Embryonic facial prominence (tissue), 1 donor: Measurements from ENCODE around the gene KIF2C.
"Not testable (repeated sequence)": the region's sequence is repeated elsewhere in the genome, so short reads cannot be mapped to it uniquely, and the experiment has no call there.

Experiments
- DNase-seq: peaks from one replicate; pipeline ENCODE4 v3.0.0-alpha.2; 2016; ENCODE audit errors: extremely low spot score

The KIF2C gene

DNA sequence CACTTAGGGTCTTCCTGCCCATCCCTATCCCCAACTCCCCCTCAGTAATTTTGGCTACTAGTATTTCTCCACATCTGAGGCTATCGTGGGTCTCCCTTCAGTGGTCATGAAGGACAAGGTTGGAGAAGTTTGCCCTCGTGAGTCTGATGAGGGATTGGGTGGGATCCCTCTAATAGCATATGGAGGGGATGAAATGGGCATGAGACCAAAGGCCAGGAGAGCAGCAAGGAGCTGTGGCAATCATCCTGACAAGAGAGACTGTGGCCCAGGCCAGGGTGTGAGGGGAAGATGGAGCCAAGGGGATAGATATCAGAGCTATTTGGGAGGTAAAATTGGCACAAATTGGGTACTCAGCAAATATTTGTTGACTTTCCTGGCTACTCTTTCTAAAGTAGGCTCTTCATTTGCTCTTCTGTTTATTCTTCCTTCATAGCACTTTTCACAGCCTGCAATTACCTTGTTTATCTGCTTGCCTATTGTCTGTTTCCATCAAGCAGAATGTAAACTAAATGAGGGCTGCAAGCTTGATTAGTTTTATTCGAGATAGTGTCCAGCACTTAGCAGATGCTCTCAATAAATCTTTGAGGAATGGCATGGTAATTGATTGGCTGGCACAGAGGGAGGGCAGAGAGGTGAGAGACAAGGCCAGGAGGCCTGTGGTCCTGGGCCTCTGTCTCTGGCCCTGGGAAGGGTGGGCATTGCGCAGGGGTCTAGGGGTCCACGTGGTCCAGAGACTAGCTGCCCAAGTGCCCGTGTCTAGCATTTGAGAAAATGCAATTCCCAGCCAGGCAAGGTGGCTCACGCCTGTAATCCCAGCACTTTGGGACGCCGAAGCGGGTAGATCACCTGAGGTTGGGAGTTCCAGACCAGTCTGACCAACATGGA, 59.1 kb downstream of the KIF2C start:
- no peak for DNase-seq

- DNase-seq: peak; percentile 97
Observed at GRCh38 chr1:44799770-44800584, 60.3 kb downstream of the KIF2C start, which contains the start of gene PLK3. TSS of gene PLK3 (plus strand) at chr1:44800377. CDS start at chr1:44800464, 87 bp downstream.

GRCh38 chr1:44801491-44802305, 62.1 kb downstream of the KIF2C start:
- DNase-seq: no peak

DNA sequence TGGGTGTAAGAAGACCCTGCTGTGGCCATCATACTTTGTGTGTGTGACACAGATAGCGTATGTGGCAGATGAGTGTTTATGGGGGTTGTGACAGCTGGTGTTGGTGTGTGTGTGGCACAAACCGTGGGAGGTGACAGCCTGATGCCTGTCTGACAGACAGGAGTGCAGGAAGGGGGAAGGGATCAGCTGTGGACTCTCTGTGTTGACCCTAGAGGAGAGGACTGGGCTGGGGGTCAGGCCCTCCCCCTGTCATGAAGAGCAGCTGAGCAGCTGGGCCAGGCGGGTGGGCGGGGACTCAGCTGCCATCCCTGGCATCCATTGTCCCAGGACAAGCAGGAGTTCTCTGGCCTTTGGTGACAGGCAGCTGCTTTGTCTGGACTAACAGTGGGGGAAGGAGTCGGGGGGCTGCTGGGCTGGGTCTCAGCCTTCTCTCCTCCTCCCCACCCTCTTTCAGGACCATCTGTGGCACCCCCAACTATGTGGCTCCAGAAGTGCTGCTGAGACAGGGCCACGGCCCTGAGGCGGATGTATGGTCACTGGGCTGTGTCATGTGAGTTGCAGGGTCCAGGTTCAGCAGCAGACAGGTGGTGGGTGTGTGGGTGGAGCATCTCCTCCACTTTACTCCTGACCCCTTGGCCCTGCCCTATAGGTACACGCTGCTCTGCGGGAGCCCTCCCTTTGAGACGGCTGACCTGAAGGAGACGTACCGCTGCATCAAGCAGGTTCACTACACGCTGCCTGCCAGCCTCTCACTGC, 62.8 kb downstream of the KIF2C start:
- DNase-seq: no peak

GRCh38 chr1:44803062-44803311, 63.4 kb downstream of the KIF2C start:
- DNase-seq: no peak

GRCh38 chr1:44803312-44804095, 63.9 kb downstream of the KIF2C start:
- DNase-seq: no peak

- DNase-seq: no peak
Observed at GRCh38 chr1:44805311-44806024, 65.8 kb downstream of the KIF2C start.

GRCh38 chr1:44806025-44806703, 66.5 kb downstream of the KIF2C start:
- DNase-seq: no peak

DNA sequence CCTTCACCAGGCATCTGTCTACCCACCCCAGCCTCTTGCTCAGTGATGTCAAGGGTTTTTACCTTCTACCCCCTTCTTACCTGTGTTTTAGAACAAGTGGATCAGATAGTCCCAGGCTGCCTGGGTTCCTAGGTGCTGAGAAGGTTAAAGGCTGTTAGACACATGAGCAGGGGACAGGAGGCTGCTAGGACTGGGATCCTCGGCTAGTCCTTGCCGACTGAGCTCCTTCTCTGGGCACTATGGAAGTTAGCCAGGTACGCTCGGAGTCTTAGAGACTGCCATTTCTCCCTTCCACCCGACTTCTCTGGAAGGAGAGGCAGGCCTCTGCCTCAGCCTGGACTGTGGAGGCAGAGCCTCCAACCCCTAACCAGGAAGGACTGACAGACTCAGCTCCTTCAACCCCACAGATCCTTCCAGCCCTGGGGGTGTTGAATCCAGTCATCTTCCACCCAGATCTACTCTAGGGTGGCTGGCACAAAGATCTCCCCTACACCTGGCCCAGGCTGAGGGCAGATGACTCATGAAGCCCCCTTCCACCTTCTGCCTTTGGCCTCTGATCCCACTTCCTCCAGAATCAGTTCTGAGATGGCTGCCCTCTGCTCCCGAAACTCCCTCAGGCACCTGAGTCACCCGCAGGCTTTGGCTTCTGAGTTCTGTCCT, 67.2 kb downstream of the KIF2C start, which contains the start of gene DYNLT4:
Gene DYNLT4, minus strand, starts transcription at position 648 of the 660 bp plus-strand sequence. CDS start 683 bp downstream, outside the sequence.
- DNase-seq: no peak

- peak; percentile 77 for DNase-seq
Observed at GRCh38 chr1:44807364-44808062, 67.9 kb downstream of the KIF2C start.

DNA sequence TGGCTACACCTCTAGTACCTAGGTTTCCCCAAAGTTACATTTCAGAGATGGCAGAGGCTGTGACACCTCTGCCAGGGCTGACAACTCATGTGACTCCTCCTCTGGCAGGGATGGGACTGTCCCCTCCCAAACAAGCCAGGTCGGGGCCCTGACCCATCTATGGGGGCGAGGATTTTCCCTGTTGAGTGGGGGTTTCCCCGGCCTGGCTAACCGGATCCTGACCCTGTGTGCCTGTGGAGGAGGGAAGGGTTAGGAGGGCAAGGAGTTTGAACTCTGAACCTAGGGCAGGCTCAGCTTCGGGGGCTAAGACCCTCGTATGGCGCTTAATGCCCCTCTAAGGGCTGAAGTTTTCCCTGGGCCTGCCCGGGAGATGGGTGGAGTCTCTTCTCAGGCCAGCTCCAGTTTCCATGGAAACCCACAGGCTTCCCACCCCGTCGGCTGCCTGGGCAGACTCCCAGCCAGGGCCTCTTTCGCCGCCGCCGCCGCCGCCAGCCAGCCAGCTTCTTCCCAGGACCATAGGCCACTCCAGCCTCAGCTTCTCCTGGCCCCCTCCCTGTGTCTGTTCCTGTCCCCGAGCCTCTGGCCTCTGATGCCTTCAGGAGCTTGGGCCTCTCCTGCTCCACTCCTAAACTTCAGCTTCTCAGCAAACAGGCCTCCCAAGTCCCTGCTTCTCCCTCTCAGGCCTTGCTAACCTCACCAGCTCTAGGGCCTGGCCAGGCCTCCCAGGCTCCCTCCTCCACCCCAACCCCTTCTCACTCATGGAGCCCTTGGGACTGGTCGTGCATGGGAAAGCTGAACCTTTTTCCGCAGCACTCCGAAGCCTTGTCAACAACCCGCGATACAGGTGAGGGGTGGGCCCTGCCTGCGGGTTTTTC, 68.7 kb downstream of the KIF2C start, which contains the start of gene BTBD19:
Gene BTBD19, plus strand, starts transcription at position 461 of the 875 bp plus-strand sequence. Its CDS starts 298 bp downstream, at position 759.
- DNase-seq: peak; percentile 79

- DNase-seq: no peak
Observed at GRCh38 chr1:44808938-44809917, 69.6 kb downstream of the KIF2C start.

GRCh38 chr1:44810101-44810761, 70.6 kb downstream of the KIF2C start:
- no peak for DNase-seq

- DNase-seq: not testable (repeated sequence)
Observed at GRCh38 chr1:44810762-44811105, 71.1 kb downstream of the KIF2C start.

- DNase-seq: no peak
Observed at GRCh38 chr1:44811234-44811633, 71.6 kb downstream of the KIF2C start.
